Upper lobe of right lung (tissue), 1 donor: Measurements from ENCODE around the gene ARHGAP15. TPM values are rescaled to one million over a fixed set of nuclear protein-coding genes. Genes with fewer than 3 reads are reported as not detected.

Source experiments
- ATAC-seq: fragments of 200-7000 bp; cut with Tn5 transposase; one replicate; pipeline ENCODE4 v1.9.1; 2020; ENCODE audit warnings: mild to moderate bottlenecking, moderate library complexity
- DNase-seq: peaks from one replicate; pipeline ENCODE4 v3.0.0-alpha.2; 2020
- H3K27ac ChIP-seq: fragments of 200-600 bp; one replicate; pipeline ENCODE4 v1.8.0; 2022
- H3K27me3 ChIP-seq: fragments of 200-600 bp; one replicate; pipeline ENCODE4 v1.8.0; 2022; ENCODE audit warnings: mild to moderate bottlenecking
- H3K36me3 ChIP-seq: fragments of 200-600 bp; one replicate; pipeline ENCODE4 v1.8.0; 2022
- H3K4me1 ChIP-seq: fragments of 200-600 bp; one replicate; pipeline ENCODE4 v1.8.0; 2022
- H3K4me3 ChIP-seq: fragments of 200-600 bp; one replicate; pipeline ENCODE4 v1.8.0; 2022; ENCODE audit warnings: mild to moderate bottlenecking
- H3K9me3 ChIP-seq: fragments of 200-600 bp; one replicate; pipeline ENCODE4 v1.8.0; 2022
- intact Hi-C: fragments of 100-400 bp; cut with DNase I; formaldehyde crosslinking; loops from one replicate; pipeline ENCODE4 v1.11.0; 2022
- total RNA-seq: library from RNA; stranded (reverse); fragmentation: NEBNext Ultra II Directional; extraction: Animal tissue kit (Norgen Biotek cat#: 25700); gene quantifications from one replicate; pipeline ENCODE4 v1.2.1, GENCODE V29; 2021
- TF ChIP-seq, protein P1 (sequence below): fragments of 200-600 bp; IDR thresholded peaks from one replicate; pipeline ENCODE4 v1.8.0; 2022; ENCODE audit warnings: antibody characterized with exemption
- donor health status: DM: no; HTN: yes; CAD: no; lungs with severe emphysema.

The ARHGAP15 gene
- total RNA-seq, 1 donor from 2014 or later = 19.2 TPM

DNA sequence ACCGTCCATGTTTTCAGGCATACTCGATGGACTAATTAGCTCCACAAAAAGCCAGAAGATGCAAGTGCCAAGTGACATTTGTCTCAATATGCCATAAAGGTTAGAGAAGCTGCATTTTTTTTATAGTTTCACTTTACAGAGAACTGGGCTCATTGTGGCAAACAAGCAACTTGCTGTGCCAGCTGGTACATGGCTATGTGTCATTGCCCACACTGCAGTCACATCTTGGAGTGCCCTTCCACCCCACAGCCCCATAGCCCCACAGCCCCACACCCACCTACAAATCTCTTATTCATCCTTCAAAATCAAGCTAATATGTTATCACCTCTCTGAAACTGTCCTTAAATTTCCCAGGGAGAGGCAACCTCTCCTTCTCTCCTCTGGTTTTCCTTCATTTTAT, 451.9 kb downstream of the ARHGAP15 start:
- no peak for ATAC-seq
- no peak for DNase-seq
- Histone ChIP-seq H3K36me3 (no peaks in the 10 kb centered on the region), H3K27ac (no peak overlapping the region), H3K4me3 (no peak overlapping the region), H3K9me3 (no peaks in the 10 kb centered on the region), H3K4me1 (peaks cover 6% of the 10 kb centered on the region), H3K27me3 (no peaks in the 10 kb centered on the region)
- TF ChIP-seq, protein P1, sequence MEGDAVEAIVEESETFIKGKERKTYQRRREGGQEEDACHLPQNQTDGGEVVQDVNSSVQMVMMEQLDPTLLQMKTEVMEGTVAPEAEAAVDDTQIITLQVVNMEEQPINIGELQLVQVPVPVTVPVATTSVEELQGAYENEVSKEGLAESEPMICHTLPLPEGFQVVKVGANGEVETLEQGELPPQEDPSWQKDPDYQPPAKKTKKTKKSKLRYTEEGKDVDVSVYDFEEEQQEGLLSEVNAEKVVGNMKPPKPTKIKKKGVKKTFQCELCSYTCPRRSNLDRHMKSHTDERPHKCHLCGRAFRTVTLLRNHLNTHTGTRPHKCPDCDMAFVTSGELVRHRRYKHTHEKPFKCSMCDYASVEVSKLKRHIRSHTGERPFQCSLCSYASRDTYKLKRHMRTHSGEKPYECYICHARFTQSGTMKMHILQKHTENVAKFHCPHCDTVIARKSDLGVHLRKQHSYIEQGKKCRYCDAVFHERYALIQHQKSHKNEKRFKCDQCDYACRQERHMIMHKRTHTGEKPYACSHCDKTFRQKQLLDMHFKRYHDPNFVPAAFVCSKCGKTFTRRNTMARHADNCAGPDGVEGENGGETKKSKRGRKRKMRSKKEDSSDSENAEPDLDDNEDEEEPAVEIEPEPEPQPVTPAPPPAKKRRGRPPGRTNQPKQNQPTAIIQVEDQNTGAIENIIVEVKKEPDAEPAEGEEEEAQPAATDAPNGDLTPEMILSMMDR = no peak
- intact Hi-C loops = no loop called here

DNA sequence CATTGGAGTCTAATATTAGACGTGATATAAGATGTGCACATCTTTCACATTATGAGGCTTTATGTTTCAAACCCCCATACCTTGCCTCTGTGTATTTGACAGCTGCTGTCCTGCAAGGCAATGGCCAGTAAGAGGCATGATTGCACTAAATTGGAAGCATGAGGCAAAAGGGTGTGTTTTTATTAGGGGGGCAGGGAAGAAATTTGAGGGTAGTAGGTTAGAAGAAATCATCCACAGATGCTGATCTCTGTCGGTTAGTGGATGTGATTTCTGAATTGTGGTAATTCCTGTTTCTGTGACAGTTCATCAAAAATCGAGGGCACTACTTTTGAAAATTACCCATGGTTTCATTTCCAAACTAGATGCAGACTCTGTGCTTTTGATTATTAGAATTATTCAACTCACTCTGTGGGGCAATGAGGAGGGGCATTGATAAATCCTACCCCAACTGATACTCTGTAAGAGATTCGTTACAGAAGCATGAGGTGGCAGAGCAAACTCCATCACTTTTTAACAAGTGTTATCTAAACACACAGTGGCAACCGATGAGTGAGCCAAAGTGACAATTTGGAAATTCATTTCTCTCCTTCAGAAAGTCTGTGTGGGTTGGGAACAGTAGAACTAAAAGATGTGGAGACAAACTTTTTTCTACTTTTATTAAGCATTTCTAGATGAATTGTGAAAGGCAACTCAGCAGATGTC, 453.0 kb downstream of the ARHGAP15 start:
- Histone ChIP-seq H3K4me1 (peaks cover 6% of the 10 kb centered on the region), H3K9me3 (no peaks in the 10 kb centered on the region), H3K4me3 (no peak overlapping the region), H3K36me3 (no peaks in the 10 kb centered on the region), H3K27ac (no peak overlapping the region), H3K27me3 (no peaks in the 10 kb centered on the region)
- intact Hi-C loops = no loop called here
- ATAC-seq (no peak), DNase-seq (no peak)
- TF ChIP-seq, protein P1 = no peak

DNA sequence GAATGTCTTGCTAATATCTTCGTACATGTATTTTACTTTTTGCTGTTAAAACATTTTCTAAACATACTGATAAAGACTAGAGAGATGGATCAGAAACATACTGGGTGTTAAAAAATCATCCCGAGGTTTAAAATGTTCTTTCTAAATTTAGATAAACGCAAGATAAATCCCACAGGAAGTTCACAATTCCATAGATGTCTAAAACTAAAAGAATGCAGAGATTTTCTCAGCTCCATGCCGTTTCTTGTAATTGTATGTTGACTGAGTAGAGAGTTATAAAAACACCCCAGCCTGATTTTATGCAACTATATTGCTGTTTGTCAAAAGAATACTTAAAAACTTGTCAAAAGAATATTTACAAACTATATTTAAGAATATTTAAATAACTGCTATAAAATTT, 455.7 kb downstream of the ARHGAP15 start:
- TF ChIP-seq, protein P1 = no peak

DNA sequence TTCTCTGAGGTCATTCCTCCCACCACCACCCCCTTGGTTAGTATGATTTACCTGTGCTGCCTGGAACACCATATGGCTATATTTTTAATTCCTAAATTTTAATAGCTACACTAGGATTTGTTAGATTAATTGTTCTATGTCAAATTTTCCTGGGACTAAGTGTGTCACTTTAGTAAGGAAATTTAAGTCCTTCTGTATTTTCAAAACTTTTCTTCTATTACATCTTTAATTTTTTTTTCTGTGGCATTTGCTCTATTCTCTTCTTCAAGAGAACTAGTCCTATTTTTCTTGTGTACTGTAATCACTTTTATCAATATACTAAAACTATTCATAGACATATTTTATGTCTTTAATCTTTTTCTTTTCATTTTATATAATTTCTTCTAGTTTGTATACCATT, 456.9 kb downstream of the ARHGAP15 start:
- DNase-seq (no peak), ATAC-seq (no peak)
- H3K36me3 ChIP-seq = no peaks in the 10 kb centered on the region
- TF ChIP-seq, protein P1 = no peak
- no peaks in the 10 kb centered on the region for H3K9me3 ChIP-seq
- intact Hi-C loops = no loop called here
- H3K4me3 ChIP-seq = no peak overlapping the region
- no peaks in the 10 kb centered on the region for H3K27me3 ChIP-seq
- no peak overlapping the region for H3K27ac ChIP-seq
- H3K4me1 ChIP-seq = peaks cover 6% of the 10 kb centered on the region

More for the DNA sequence above, 455.7 kb downstream of the ARHGAP15 start:
- Histone ChIP-seq H3K27ac (no peak overlapping the region), H3K27me3 (no peaks in the 10 kb centered on the region), H3K36me3 (no peaks in the 10 kb centered on the region), H3K4me1 (peaks cover 6% of the 10 kb centered on the region), H3K4me3 (no peak overlapping the region), H3K9me3 (no peaks in the 10 kb centered on the region)
- intact Hi-C loops = no loop called here
- DNase-seq (no peak), ATAC-seq (no peak)

DNA sequence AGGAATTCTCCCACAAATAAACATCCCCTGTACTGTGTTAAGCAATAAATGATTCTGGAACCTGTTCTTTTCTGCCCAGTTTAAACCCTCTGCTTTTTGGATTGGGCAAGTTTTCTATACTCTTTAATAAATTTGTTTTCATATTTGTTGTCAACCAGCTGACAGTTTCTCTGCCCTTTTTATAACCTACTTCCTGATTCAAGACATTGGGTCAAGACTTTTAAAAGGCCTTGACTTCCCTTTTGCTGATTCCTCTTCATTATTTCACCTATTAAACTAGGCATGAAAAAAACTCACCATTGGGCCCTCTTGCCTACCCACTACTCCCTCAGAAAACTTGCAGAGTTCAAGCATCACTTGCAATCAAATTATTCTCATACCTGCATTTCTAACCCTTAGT, 459.5 kb downstream of the ARHGAP15 start:
- H3K4me3 ChIP-seq = no peak overlapping the region
- no peak overlapping the region for H3K27ac ChIP-seq
- intact Hi-C loops = no loop called here
- no peaks in the 10 kb centered on the region for H3K36me3 ChIP-seq
- H3K9me3 ChIP-seq = no peaks in the 10 kb centered on the region
- no peak for DNase-seq
- ATAC-seq = no peak
- TF ChIP-seq, protein P1 = no peak
- no peaks in the 10 kb centered on the region for H3K27me3 ChIP-seq
- no peaks in the 10 kb centered on the region for H3K4me1 ChIP-seq

DNA sequence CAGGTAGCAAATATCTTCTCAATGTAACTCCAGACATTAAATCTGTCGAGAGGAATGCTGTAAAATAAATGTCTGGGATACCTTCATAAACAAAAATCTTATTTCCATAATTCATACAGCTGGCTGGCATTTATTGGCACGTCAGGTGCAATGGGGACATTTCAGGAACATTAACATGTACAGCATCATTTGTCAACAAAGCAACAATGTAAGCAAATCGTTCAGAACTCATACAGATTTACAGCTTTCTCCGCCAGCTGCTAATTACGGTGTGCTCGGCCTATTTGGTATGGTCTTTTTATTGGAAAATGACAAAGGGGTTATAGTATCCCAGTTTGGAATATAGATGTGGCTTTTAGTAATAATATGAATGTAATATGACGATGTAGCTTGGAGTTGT, 464.9 kb downstream of the ARHGAP15 start:
- ATAC-seq = no peak
- Histone ChIP-seq H3K36me3 (no peaks in the 10 kb centered on the region), H3K4me1 (no peaks in the 10 kb centered on the region), H3K27ac (no peak overlapping the region), H3K27me3 (no peaks in the 10 kb centered on the region), H3K9me3 (no peaks in the 10 kb centered on the region), H3K4me3 (no peak overlapping the region)
- TF ChIP-seq, protein P1 = no peak
- intact Hi-C loops = no loop called here
- DNase-seq = no peak
